ENCODE results near the gene HSDL1. TPM values are rescaled to one million over a fixed set of nuclear protein-coding genes. Genes with fewer than 3 reads are reported as not detected.
A peak's percentile ranks its signal among the peaks of the same experiment; 100 is the strongest.

HSDL1 gene
- total and polyA plus RNA-seq, 4 donors = 12.6 to 41.3 (median 16.7) TPM

DNA sequence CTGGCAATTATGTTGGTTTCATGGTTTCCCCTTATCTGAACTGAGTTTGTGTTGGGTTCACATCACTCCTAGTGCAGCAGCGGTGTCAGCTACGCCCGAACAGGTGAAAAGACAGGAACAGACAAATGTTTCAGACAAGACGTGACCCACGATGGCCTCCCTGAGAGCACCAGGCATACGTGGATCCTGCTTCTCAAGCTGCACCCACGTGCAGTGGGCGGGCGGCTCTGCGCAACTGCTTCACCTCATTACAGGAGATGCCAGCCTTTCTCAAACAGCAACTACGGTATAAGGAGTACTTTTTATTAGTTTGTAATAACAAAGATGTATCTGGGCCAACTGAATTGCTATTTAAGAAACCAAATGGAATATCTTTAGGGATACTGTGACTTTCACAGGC is 69.6 kb downstream of the HSDL1 start:
- Histone ChIP-seq H3K4me1 (ENCODE audit: control insufficient read depth in 5 of 5, insufficient read depth in 5 of 5, low read length in 5 of 5) (no peaks in the 10 kb centered on the region), H3K36me3 (ENCODE audit: control insufficient read depth in 4 of 4, insufficient read depth in 4 of 4, low read length in 4 of 4) (peaks cover 5 to 42% (median 25%) of the 10 kb centered on the region in 4 donors), H3K9ac (ENCODE audit: insufficient read depth in 1 of 2, low read length in 2 of 2) (no peak overlapping the region), H3K4me3 (no peak overlapping the region), H3K27me3 (ENCODE audit: control insufficient read depth in 3 of 3, insufficient read depth in 3 of 3, low read length in 2 of 3) (no peaks in the 10 kb centered on the region), H3K9me3 (ENCODE audit: control insufficient read depth in 4 of 4, insufficient read depth in 3 of 4, low read length in 3 of 4) (no peaks in the 10 kb centered on the region), H3K27ac (ENCODE audit: low read depth in 1 of 2, low read length in 1 of 2) (peak overlapping the region in 1 of 2 donors; percentile 68)
- WGBS, 2 donors = 93 to 98% methylated on average over 11 of the region's 11 CpGs
- TF ChIP-seq, protein P1, sequence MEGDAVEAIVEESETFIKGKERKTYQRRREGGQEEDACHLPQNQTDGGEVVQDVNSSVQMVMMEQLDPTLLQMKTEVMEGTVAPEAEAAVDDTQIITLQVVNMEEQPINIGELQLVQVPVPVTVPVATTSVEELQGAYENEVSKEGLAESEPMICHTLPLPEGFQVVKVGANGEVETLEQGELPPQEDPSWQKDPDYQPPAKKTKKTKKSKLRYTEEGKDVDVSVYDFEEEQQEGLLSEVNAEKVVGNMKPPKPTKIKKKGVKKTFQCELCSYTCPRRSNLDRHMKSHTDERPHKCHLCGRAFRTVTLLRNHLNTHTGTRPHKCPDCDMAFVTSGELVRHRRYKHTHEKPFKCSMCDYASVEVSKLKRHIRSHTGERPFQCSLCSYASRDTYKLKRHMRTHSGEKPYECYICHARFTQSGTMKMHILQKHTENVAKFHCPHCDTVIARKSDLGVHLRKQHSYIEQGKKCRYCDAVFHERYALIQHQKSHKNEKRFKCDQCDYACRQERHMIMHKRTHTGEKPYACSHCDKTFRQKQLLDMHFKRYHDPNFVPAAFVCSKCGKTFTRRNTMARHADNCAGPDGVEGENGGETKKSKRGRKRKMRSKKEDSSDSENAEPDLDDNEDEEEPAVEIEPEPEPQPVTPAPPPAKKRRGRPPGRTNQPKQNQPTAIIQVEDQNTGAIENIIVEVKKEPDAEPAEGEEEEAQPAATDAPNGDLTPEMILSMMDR (IDR thresholded peaks at IDR 0.05; ENCODE audit: control extremely low read depth, extremely low read depth) = no peak
- DNase-seq = no peak
- ATAC-seq (ENCODE audit: insufficient read depth, low FRiP score) = no peak

DNA sequence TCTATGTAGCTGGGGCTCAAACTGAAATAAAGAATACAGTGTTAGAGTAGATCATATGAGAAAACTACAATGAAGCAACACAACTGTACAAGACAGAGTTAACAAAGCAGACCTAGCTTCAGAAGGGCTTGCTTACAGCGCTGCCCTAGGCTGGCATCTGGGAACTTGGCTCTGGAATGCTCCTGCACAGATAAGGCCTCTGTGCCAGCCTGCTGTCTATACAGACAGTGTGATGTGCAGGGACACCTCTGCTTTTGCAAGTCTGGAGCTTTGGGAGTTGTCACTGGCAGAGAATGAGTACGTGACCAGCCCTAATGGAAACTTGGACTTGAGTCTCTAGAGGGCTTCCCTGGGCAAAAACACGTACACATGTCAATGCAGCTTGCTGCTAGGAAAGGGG is 70.3 kb downstream of the HSDL1 start:
- peak overlapping the region in 1 of 2 donors; percentile 68 for H3K27ac ChIP-seq (ENCODE audit: low read depth in 1 of 2, low read length in 1 of 2)
- ATAC-seq (ENCODE audit: insufficient read depth, low FRiP score) (no peak), DNase-seq (no peak)
- TF ChIP-seq, protein P1 (IDR thresholded peaks at IDR 0.05; ENCODE audit: control extremely low read depth, extremely low read depth) = no peak
- 92 to 95% methylated on average over 3 of the region's 3 CpGs for WGBS, 2 donors
- H3K4me1 ChIP-seq (ENCODE audit: control insufficient read depth in 5 of 5, insufficient read depth in 5 of 5, low read length in 5 of 5) = no peaks in the 10 kb centered on the region
- no peak overlapping the region for H3K4me3 ChIP-seq
- H3K9ac ChIP-seq (ENCODE audit: insufficient read depth in 1 of 2, low read length in 2 of 2) = no peak overlapping the region
- H3K36me3 ChIP-seq (ENCODE audit: control insufficient read depth in 4 of 4, insufficient read depth in 4 of 4, low read length in 4 of 4) = peaks cover 7 to 41% (median 25%) of the 10 kb centered on the region in 4 donors
- no peaks in the 10 kb centered on the region for H3K27me3 ChIP-seq (ENCODE audit: control insufficient read depth in 3 of 3, insufficient read depth in 3 of 3, low read length in 2 of 3)
- H3K9me3 ChIP-seq (ENCODE audit: control insufficient read depth in 4 of 4, insufficient read depth in 3 of 4, low read length in 3 of 4) = no peaks in the 10 kb centered on the region

Other genes starting within 250 kb of the HSDL1 start
- 1 to 10 TPM; 6.0 to 9.1 TPM for gene MLYCD, start 246.1 kb downstream of the HSDL1 start, total RNA-seq
- gene MLYCD, start 246.1 kb downstream of the HSDL1 start, polyA plus RNA-seq = 1 to 10 TPM; 2.0 to 3.7 TPM
- 10 to 100 TPM in 1 of 2 donors, 1 to 10 TPM in 1; 1.5 to 17.0 TPM for gene OSGIN1, start 191.9 kb downstream of the HSDL1 start, total RNA-seq
- gene OSGIN1, start 191.9 kb downstream of the HSDL1 start, polyA plus RNA-seq = 10 to 100 TPM; 10.7 to 17.9 TPM
- gene NECAB2, start 176.9 kb downstream of the HSDL1 start, total RNA-seq = under 1 TPM; 0.34 to 0.57 TPM
- gene NECAB2, start 176.9 kb downstream of the HSDL1 start, polyA plus RNA-seq = under 1 TPM; 0.10 to 0.43 TPM
- gene SLC38A8, start 102.4 kb downstream of the HSDL1 start, total RNA-seq = not detected
- gene SLC38A8, start 102.4 kb downstream of the HSDL1 start, polyA plus RNA-seq = 1 to 10 TPM in 1 of 2 donors, not detected in 1; 1.2 TPM
- 100 to 1,000 TPM in 1 of 2 donors, 10 to 100 TPM in 1; 87.7 to 130 TPM for gene MBTPS1, start 28.2 kb downstream of the HSDL1 start, total RNA-seq
- 10 to 100 TPM; 45.5 to 48.3 TPM for gene MBTPS1, start 28.2 kb downstream of the HSDL1 start, polyA plus RNA-seq
- gene DNAAF1, start 131 bp upstream of the HSDL1 start, total RNA-seq = 10 to 100 TPM; 12.5 to 38.5 TPM
- gene DNAAF1, start 131 bp upstream of the HSDL1 start, polyA plus RNA-seq = 10 to 100 TPM; 11.5 to 12.3 TPM
- gene TAF1C, start 41.9 kb upstream of the HSDL1 start, total RNA-seq = 10 to 100 TPM; 42.3 to 53.1 TPM
- gene TAF1C, start 41.9 kb upstream of the HSDL1 start, polyA plus RNA-seq = 10 to 100 TPM; 36.1 to 44.2 TPM
- gene ADAD2, start 46.0 kb upstream of the HSDL1 start, total RNA-seq = under 1 TPM; 0.71 to 0.83 TPM
- under 1 TPM; 0.06 to 0.14 TPM for gene ADAD2, start 46.0 kb upstream of the HSDL1 start, polyA plus RNA-seq
- not detected for gene KCNG4, start 94.8 kb upstream of the HSDL1 start, total RNA-seq
- not detected for gene KCNG4, start 94.8 kb upstream of the HSDL1 start, polyA plus RNA-seq
- 10 to 100 TPM in 1 of 2 donors, 1 to 10 TPM in 1; 6.5 to 14.8 TPM for gene WFDC1, start 149.7 kb upstream of the HSDL1 start, total RNA-seq
- 10 to 100 TPM in 1 of 2 donors, 1 to 10 TPM in 1; 9.9 to 12.9 TPM for gene WFDC1, start 149.7 kb upstream of the HSDL1 start, polyA plus RNA-seq
- gene ATP2C2, start 223.4 kb upstream of the HSDL1 start, total RNA-seq = 10 to 100 TPM; 50.0 to 96.8 TPM
- gene ATP2C2, start 223.4 kb upstream of the HSDL1 start, polyA plus RNA-seq = 10 to 100 TPM; 21.3 to 25.0 TPM

Data from lung (tissue), 12 donors.